Mesothelial cell of epicardium (in vitro differentiated cells): Measurements from ENCODE around the gene EXPH5. TPM values are rescaled to one million over a fixed set of nuclear protein-coding genes. Genes with fewer than 3 reads are reported as not detected.
A peak's percentile ranks its signal among the peaks of the same experiment; 100 is the strongest.

Experiments used
- DNase-seq, 2 experiments: peaks; one replicate each; pipeline ENCODE4 v3.0.0; 2021; ENCODE audit warnings: low spot score in 2 of 2; ENCODE audit not compliant: unreplicated experiment in 2 of 2
- H3K27ac Mint-ChIP-seq: 2 replicates; pipeline ENCODE4 v1.8.0; 2021; ENCODE audit warnings: mixed read lengths
- H3K27me3 Mint-ChIP-seq: 2 replicates; pipeline ENCODE4 v1.8.0; 2021; ENCODE audit warnings: low read depth, mixed read lengths
- H3K36me3 Mint-ChIP-seq: 2 replicates; pipeline ENCODE4 v1.8.0; 2021; ENCODE audit warnings: mixed read lengths
- H3K4me1 Mint-ChIP-seq: 2 replicates; pipeline ENCODE4 v1.8.0; 2021; ENCODE audit warnings: mixed read lengths
- H3K4me3 Mint-ChIP-seq: 2 replicates; pipeline ENCODE4 v1.8.0; 2021; ENCODE audit warnings: mild to moderate bottlenecking, moderate library complexity, mixed read lengths
- H3K9me3 Mint-ChIP-seq: 2 replicates; pipeline ENCODE4 v1.8.0; 2021; ENCODE audit warnings: mixed read lengths
- CTCF ChIP-seq: fragments of 200-600 bp; sonication (generic); IDR thresholded peaks from one replicate; pipeline ENCODE4 v1.5.0; 2021; ENCODE audit warnings: antibody characterized with exemption; ENCODE audit not compliant: unreplicated experiment
- total RNA-seq: library from RNA; stranded (reverse); gene quantifications from 3 replicates; pipeline ENCODE4 v1.2.1, GENCODE V29; 2021

Gene EXPH5
- total RNA-seq, 1 donor from 2014 or later = 30.5 TPM

DNA sequence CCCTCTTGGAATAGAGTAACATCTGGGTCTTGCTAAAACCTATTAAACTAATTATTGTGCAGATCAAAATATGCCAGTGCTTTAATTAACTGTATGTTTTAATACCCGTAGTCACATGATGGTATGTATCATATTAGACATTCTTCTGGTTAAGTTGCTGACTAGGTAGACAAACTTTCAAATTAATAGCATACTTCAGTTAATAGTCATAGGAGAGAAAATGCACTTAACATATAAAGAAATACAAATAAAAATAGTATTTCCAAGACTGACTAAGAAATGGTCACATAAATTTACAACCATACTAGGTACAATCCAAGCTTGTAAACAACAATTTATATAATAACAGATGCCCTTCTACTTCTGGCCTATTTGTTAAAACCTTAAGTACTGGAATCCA is 7.6 kb upstream of the EXPH5 start:
- H3K4me1 Mint-ChIP-seq = peaks cover 11% of the 10 kb centered on the region
- H3K27me3 Mint-ChIP-seq = no peaks in the 10 kb centered on the region
- no peak for TF ChIP-seq CTCF
- no peaks in the 10 kb centered on the region for H3K9me3 Mint-ChIP-seq
- H3K27ac Mint-ChIP-seq = no peak overlapping the region
- no peak for DNase-seq
- no peak overlapping the region for H3K4me3 Mint-ChIP-seq
- no peaks in the 10 kb centered on the region for H3K36me3 Mint-ChIP-seq

- Mint-ChIP-seq H3K27ac (peak overlapping the region; percentile 64), H3K27me3 (no peaks in the 10 kb centered on the region), H3K36me3 (no peaks in the 10 kb centered on the region), H3K9me3 (no peaks in the 10 kb centered on the region), H3K4me3 (no peak overlapping the region), H3K4me1 (peaks cover 18% of the 10 kb centered on the region)
- TF ChIP-seq CTCF = no peak
- no peak for DNase-seq
These were observed 6.4 kb upstream of the EXPH5 start for GRCh38 chr11:108599978-108600377.

- H3K36me3 Mint-ChIP-seq = no peaks in the 10 kb centered on the region
- no peaks in the 10 kb centered on the region for H3K27me3 Mint-ChIP-seq
- peaks cover 28% of the 10 kb centered on the region for H3K4me1 Mint-ChIP-seq
- no peak overlapping the region for H3K4me3 Mint-ChIP-seq
- peak overlapping the region; percentile 83 for H3K27ac Mint-ChIP-seq
- H3K9me3 Mint-ChIP-seq = no peaks in the 10 kb centered on the region
- no peak for DNase-seq
- no peak for TF ChIP-seq CTCF
These were observed 4.3 kb upstream of the EXPH5 start for GRCh38 chr11:108597736-108598355.

DNA sequence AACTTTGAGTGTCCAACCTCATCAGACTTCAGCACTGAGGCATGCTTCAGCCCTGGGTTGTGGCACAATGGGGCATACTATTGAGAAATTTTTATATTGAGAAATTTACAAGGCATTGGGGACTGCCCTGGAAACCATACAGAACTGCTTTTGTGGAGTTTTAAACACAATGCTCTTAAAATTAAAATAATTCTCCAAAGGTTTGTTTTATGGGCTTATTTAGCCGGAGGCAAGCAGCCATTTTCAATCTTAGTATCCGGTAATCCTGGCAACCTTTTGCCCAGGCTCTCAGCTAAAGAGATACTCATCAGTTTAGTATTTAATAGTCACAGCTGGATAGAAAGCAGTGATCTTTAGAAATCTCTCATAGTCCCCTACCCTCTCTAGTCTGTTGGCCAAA is 3.1 kb upstream of the EXPH5 start:
- no peak for DNase-seq
- Mint-ChIP-seq H3K27ac (no peak overlapping the region), H3K27me3 (peaks cover 4% of the 10 kb centered on the region), H3K4me1 (peaks cover 39% of the 10 kb centered on the region), H3K36me3 (no peaks in the 10 kb centered on the region), H3K9me3 (no peaks in the 10 kb centered on the region), H3K4me3 (no peak overlapping the region)
- TF ChIP-seq CTCF = no peak

DNA sequence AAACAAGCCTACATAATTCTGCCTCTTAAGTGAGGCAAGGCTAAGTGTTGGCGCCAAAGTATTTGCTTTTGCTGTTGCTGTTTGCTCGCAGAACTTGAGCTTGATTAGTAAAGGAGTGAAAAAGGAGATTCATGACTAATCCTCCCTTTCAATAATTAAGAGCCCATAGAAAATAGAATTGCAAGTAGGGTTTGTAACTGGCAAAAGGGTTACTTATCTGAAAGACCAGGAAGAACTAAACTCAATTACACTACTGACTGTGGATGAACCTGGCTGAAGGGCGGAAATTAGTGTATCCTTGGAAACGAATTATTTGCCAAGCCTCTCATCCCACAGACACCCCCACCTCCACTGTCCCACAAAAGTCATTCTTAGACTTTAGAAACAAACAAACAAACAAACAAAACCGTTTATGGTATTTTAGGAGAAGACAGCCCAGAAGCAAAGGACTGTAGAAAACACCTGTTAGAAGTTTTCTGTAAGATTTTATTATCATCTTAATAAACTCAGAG is 411 bp upstream of the EXPH5 start:
- Mint-ChIP-seq H3K27me3 (peaks cover 4% of the 10 kb centered on the region), H3K4me1 (peaks cover 54% of the 10 kb centered on the region), H3K36me3 (no peaks in the 10 kb centered on the region), H3K9me3 (no peaks in the 10 kb centered on the region), H3K4me3 (peak overlapping the region; percentile 90), H3K27ac (peak overlapping the region; percentile 99)
- TF ChIP-seq CTCF = no peak
- DNase-seq = no peak
